NCI-H345 (cell line): ENCODE measurements around the gene SFXN5.

ENCODE experiments used
- DNase-seq: peaks from one replicate; lab custom pipeline; 2025; lab: John Stamatoyannopoulos, UW

SFXN5 gene

GRCh38 chr2:72897785-72898584, 173.5 kb downstream of the SFXN5 start:
- DNase-seq: no peak

DNA sequence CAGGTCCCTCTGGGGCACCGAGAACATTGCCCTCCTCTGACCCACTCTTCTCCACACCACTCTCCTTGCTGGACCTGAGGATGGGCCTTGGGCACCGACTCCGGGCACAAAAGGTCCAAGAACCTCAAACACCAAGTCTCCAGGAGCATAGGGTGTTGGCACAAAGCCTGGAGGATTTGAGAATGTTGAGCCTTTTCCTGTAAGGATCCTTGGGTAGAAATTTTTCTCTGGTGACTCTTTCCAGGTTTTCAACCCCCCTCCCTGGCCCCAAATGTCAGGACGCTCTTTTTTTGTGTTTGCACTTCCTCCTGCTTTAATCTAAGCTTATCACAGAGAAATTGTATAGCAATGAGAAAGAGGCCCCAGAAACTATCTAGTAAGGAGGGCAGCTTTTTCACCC, 175.1 kb downstream of the SFXN5 start:
- DNase-seq: no peak

- DNase-seq: no peak
These were observed 175.7 kb downstream of the SFXN5 start for GRCh38 chr2:72895759-72896281.

DNA sequence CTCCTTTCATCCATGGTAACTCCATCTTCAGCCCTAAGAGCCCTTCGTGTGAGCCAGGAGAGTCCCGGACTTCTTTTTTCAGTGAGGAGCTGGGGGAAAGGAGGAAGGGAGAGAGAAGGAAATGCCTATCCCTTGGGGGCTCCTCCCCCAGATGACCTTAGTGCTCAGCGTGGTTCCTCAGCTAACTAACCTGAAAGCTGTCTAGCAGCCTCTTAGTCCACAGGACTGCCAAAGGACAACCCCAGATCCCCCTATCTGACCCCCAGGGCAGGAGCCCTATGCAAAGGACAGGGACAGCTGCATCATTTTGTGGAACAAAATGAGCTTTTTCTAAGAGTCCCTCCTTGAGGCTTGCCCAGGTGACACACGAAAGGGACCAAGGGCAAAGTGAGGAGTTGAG, 176.4 kb downstream of the SFXN5 start:
- DNase-seq: no peak

DNA sequence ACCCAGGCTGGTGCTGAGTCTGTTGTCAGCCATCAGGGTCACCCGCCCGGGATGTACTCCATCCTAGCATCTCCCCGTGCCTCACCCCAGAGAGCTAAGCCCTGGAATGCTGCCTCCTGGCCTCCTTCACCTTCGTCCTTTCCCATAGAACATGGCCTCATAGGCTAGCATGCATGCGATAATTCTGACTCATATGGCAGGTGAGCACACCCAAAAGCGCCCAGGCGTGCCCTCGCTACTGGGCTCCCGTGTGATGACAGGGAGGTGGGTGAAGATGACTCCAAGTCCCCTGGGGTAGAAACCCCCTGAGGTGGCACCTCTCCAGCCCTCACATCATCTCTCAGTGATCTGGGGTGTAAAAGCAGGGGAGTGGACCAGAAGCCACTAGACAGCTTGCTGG, 177.0 kb downstream of the SFXN5 start:
- no peak for DNase-seq

DNA sequence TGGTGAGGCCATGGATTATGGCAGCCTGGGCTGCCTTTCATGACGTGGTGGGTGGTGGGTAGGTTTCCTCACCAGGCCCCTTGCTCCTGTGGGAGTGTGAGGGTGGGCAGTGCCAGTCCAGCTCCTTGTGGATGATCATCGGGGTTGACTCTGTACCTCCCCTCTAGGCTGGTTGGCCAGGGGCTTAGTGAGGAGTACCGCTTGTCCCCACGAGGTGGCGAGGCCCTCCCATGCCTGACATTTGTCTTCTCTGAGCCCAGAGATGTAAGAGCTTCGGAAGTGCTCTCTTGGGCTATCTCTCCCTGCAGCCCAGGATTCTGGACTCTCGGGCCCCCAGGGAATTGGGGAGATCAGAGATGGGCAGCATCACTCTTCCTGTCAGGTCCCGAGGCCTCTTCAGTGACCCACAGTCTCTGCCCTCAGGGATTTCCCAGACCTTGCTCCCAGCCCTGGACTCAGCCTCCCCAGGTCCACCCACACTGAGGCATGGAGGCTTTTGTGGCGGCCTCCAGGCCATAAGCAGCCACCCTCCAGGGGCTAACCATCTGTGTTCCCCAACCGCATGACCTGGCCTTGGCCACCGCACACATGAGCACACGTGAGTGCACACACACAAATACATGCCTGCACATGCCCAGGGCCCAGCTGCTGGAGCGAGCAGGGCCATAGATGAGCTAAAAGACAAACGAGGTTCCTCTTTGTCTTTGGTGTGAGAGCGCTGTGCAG, 177.8 kb downstream of the SFXN5 start:
- DNase-seq: peak; percentile 64

DNA sequence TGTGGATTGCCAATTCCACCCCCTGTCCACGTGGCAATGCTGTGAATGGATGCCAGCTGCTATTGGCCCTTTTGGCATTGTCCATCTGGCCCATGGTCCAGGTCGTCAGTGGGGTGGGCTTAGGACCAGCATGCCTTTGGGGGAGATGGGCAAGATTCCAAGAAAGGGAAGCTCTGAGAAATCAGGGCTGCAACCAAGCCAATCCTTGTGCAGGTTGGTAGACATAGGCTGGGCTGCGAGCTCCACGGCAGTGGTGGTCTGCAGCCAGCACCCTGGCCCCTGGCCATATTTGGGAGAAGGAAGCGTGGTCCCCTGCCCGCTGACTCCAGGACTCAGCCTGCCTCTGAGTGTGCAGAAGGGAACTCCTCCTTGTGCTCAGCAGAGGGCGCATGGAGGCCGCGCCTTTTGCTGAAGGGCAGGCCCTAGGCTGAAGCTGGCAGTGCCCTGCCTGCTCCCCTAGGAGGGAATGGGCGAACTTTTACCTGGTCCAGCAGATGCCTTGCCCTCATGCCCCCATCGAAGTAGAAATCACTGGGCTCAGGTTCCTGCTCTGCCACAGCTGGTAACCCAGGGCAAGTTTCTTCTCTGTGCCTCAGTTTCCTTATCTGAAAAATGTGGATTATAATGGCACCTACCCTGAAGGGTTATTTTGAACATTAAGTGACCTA, 178.9 kb downstream of the SFXN5 start:
- peak; percentile 64 for DNase-seq
